Neutrophil (primary cell): ENCODE results near the gene EGFL7.

Experiments used
- H3K27ac ChIP-seq: fragments of 200-600 bp; sonication (generic); 2 replicates; pipeline ENCODE4 v1.5.1; 2016; ENCODE audit warnings: mild to moderate bottlenecking, moderate library complexity
- H3K27me3 ChIP-seq: fragments of 200-600 bp; sonication (generic); 2 replicates; pipeline ENCODE4 v1.6.0; 2016; ENCODE audit warnings: mild to moderate bottlenecking
- H3K36me3 ChIP-seq: fragments of 200-600 bp; sonication (generic); 2 replicates; pipeline ENCODE4 v1.5.1; 2017
- H3K4me1 ChIP-seq, 2 experiments: fragments of 200-600 bp in 1 of 2; sonication (generic) in 1 of 2; 1 replicate in 1 of 2; 2 replicates in 1 of 2; pipeline versions ENCODE4 v1.5.1 to v1.6.1; 2013 to 2016; ENCODE audit warnings: low read depth in 1 of 2, low read length in 1 of 2, mild to moderate bottlenecking in 1 of 2, moderate library complexity in 1 of 2; ENCODE audit not compliant: control insufficient read depth in 1 of 2, insufficient read depth in 1 of 2
- H3K4me3 ChIP-seq, 2 experiments: fragments of 200-600 bp in 1 of 2; sonication (generic) in 1 of 2; 1 replicate in 1 of 2; 2 replicates in 1 of 2; pipeline ENCODE4 v1.5.1; 2013 to 2016; ENCODE audit warnings: low read depth in 1 of 2, low read length in 1 of 2, mild to moderate bottlenecking in 1 of 2, moderate library complexity in 1 of 2
- H3K9me3 ChIP-seq: fragments of 200-600 bp; sonication (generic); 2 replicates; pipeline ENCODE4 v1.5.1; 2016
- TF ChIP-seq, protein P1 (sequence below): fragments of 200-600 bp; sonication (generic); IDR thresholded peaks from 2 replicates; pipeline ENCODE4 v1.5.1; 2016; ENCODE audit warnings: antibody characterized with exemption

The EGFL7 gene

DNA sequence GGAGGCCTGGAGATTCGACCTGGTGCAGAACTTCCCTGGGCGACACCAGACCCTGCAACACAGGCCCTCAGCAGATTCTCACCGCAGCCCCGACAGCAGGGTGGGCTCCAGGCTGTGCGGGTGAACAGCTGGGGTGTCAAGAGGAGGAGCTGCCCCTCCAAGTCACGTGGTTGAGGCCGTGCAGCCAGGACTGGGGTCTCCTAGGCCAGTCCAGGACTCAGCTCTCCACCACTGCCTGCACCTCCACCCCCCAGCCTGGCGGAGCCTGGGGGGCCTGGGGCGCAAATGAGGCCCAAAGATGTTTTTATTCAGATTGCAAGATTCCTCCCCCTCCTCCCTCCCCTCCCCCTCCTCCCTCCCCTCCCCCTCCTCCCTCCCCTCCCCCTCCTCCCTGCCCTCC is 33.8 kb downstream of the EGFL7 start:
- H3K4me3 ChIP-seq: no peak overlapping the region
- no peaks in the 10 kb centered on the region for H3K9me3 ChIP-seq
- peaks cover 65 to 76% of the 10 kb centered on the region in 2 experiments for H3K4me1 ChIP-seq
- H3K27ac ChIP-seq: no peak overlapping the region
- TF ChIP-seq, protein P1, sequence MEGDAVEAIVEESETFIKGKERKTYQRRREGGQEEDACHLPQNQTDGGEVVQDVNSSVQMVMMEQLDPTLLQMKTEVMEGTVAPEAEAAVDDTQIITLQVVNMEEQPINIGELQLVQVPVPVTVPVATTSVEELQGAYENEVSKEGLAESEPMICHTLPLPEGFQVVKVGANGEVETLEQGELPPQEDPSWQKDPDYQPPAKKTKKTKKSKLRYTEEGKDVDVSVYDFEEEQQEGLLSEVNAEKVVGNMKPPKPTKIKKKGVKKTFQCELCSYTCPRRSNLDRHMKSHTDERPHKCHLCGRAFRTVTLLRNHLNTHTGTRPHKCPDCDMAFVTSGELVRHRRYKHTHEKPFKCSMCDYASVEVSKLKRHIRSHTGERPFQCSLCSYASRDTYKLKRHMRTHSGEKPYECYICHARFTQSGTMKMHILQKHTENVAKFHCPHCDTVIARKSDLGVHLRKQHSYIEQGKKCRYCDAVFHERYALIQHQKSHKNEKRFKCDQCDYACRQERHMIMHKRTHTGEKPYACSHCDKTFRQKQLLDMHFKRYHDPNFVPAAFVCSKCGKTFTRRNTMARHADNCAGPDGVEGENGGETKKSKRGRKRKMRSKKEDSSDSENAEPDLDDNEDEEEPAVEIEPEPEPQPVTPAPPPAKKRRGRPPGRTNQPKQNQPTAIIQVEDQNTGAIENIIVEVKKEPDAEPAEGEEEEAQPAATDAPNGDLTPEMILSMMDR: no peak
- H3K36me3 ChIP-seq: no peaks in the 10 kb centered on the region
- peaks cover 5% of the 10 kb centered on the region for H3K27me3 ChIP-seq

DNA sequence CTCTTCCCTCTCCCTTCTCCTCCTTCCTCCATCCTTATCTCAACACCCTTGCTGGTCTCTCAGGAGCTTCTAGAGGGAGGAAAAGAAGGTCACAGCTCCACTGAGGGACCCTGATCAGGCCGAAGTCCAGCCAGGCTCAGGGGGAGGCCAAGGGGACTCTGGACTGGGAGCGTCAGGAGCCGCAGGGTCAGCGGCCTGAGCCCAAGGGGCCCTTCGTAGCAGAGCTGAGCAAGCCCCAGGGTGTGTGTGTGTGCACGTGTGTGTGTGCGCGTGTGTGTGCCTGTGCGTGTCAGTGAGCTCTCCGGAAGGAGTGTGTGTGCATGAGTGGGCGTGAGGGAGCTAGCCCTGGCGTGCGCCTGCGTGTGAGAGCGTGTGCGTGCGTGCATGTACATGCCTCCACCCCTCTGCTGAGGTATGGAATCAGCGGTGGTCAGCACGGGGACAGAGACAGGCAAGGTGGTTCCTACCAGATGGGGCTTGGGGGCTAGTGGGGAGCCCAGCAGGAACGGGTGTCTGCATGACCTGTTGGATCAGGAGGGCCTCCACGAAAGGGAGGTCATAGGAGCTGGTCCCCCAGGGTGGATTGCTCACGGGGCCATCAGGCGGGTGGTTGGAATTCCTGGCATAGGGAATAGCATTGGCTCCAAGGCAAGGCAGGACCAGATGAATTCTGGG is 34.6 kb downstream of the EGFL7 start:
- Histone ChIP-seq H3K27me3 (peaks cover 9% of the 10 kb centered on the region), H3K27ac (peak overlapping the region; percentile 74), H3K36me3 (no peaks in the 10 kb centered on the region), H3K4me1 (peaks cover 68 to 80% of the 10 kb centered on the region in 2 experiments), H3K9me3 (no peaks in the 10 kb centered on the region), H3K4me3 (peak overlapping the region; percentile 27 to 42)
- TF ChIP-seq, protein P1: no peak

DNA sequence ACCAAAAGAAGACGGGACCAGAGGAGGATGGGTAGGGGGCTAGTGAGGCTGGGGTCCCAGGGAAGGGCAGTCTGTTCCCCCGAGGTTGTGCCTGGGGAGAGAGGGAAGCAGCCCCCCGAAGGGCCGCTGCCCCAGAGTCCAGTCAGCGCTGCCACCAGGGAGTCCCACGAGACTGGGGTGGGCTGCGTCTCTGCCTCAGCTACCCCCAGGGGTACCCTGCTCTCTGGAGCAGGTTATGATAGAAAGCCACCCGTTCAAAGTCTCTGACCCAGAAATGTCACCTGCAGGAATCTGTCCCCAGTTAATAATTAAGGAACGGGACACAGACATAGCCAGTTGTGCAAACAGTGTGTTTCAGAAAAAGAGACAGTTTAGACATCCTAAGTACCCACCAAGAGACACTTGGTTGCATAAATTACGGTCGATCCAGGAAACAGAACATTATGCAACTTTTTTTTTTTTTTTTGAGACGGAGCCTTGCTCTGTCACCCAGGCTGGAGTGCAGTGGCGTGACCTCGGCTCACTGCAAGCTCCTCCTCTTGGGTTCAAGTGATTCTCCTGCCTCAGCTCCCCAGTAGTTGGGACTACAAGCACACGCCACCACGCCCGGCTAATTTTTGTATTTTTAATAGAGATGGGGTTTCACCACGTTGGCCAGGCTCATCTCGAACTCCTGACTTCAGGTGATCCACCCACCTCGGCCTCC is 35.3 kb downstream of the EGFL7 start:
- Histone ChIP-seq H3K36me3 (no peaks in the 10 kb centered on the region), H3K27me3 (peaks cover 9% of the 10 kb centered on the region), H3K27ac (peak overlapping the region; percentile 74), H3K4me3 (peak overlapping the region; percentile 27 to 42), H3K9me3 (no peaks in the 10 kb centered on the region), H3K4me1 (peaks cover 69 to 82% of the 10 kb centered on the region in 2 experiments)
- TF ChIP-seq, protein P1: no peak

DNA sequence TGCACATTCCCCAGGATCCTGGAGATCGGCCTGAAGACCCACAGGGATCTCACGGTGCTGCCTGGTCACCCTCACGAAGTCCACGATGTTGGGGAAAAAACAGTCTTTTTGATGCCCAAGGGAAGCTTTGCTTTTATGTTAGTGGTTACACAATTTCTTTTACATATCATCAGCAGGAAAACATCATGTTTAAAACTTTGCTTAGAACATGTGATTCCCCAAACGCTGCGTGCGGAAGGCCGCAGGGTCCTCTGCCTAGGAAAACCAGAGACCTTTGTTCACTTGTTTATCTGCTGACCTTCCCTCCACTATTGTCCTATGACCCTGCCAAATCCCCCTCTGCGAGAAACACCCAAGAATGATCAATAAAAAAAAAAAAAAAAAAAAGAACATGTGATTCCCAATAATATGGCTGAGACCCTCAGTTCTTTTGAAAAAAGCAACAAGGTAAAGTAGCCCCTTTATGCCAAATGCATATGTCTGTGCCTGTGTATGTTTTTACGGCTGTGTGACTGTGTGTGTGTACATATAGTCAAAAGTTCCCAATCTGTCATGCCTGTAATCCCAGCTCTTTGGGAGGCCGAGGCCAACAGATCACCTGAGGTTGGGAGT is 36.0 kb downstream of the EGFL7 start:
- Histone ChIP-seq H3K36me3 (no peaks in the 10 kb centered on the region), H3K27me3 (peaks cover 9% of the 10 kb centered on the region), H3K9me3 (no peaks in the 10 kb centered on the region), H3K4me1 (peaks cover 76 to 88% of the 10 kb centered on the region in 2 experiments), H3K4me3 (peak overlapping the region in 1 of 2 experiments; percentile 27), H3K27ac (peak overlapping the region; percentile 74)
- TF ChIP-seq, protein P1: no peak

DNA sequence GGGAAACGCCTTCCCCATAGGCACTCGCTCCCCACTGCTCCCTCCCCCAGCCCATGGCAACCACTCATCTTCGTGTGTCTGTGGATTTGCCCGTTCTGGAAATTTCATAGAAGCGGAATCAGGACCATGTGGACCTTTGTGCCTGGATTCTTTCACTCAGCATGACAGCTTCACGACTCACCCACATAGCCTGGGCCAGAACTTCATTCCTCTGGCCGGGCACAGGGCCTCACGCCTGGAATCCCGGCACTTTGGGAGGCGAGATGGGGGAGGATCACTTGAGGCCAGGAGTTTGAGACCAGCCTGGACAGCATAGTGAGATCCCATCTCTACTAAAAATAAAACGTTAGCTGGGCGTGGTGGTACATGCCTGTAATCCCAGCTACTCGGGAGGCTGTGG is 37.6 kb downstream of the EGFL7 start:
- no peaks in the 10 kb centered on the region for H3K36me3 ChIP-seq
- peaks cover 81 to 86% of the 10 kb centered on the region in 2 experiments for H3K4me1 ChIP-seq
- no peak overlapping the region for H3K27ac ChIP-seq
- TF ChIP-seq, protein P1: no peak
- peaks cover 9% of the 10 kb centered on the region for H3K27me3 ChIP-seq
- H3K9me3 ChIP-seq: no peaks in the 10 kb centered on the region
- H3K4me3 ChIP-seq: peak overlapping the region in 1 of 2 experiments; percentile 36
